Measurements from ENCODE around the gene VPS4A. TPM values are rescaled to one million over a fixed set of nuclear protein-coding genes. Genes with fewer than 3 reads are reported as not detected.

VPS4A gene
- total RNA-seq, 2 donors from 2014 or later, result 23.4 to 24.1 TPM

- DNase-seq (ENCODE audit: low spot score), result no peak
- intact Hi-C loops (cut with DNase I), result loop anchor here in 1 of 2 donors (10.0 kb wide), 1 partner anchor 397 kb away; no protein-coding TSS in a partner anchor
Observed at GRCh38 chr16:69301861-69302260, 9.3 kb upstream of the VPS4A start.

DNA sequence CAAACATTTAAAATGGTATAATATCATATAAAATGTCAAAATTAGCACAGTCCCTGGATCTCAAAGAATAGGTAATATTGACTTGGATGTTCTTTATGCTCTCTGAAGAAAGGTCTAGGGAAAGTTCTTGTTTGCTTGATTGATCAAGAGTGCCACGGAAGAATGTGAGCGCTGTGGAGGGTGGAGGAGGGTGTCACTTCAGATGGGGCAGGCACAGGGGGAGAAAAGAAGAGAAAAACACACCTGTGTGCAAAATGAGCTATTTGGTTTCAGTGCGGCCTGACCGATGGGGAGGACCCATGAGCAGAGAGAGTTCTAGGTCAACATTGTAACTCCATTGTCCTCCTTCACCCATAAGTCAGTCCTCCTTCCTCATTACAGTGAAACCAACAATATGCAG is 8.8 kb upstream of the VPS4A start:
- peak; percentile 25 for DNase-seq (ENCODE audit: low spot score)
- intact Hi-C loops (cut with DNase I), result loop anchor here in 1 of 2 donors (10.0 kb wide), 1 partner anchor 398 kb away; no protein-coding TSS in a partner anchor

DNA sequence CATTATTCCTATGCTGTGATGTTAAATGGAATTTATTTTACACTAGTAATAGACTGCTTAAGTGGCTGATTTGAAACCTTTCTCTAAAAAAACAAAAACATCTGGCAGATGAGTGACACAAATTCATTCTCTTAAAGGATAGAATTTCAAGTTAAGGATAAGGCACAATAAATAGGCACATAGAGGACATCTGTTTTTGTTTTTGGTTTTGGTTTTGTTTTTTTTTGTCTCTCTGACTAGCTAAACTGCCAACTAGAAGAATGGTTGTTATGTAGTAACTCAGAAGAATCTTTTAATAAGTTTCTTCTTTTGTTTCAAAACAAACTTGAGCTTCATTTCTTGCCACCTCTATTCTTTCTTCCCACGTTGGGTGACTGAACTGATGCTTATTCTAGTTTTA is 5.1 kb upstream of the VPS4A start:
- intact Hi-C loops (cut with DNase I), result loop anchor here in 1 of 2 donors (10.0 kb wide), 1 partner anchor 401 kb away; no protein-coding TSS in a partner anchor
- DNase-seq (ENCODE audit: low spot score), result no peak

DNA sequence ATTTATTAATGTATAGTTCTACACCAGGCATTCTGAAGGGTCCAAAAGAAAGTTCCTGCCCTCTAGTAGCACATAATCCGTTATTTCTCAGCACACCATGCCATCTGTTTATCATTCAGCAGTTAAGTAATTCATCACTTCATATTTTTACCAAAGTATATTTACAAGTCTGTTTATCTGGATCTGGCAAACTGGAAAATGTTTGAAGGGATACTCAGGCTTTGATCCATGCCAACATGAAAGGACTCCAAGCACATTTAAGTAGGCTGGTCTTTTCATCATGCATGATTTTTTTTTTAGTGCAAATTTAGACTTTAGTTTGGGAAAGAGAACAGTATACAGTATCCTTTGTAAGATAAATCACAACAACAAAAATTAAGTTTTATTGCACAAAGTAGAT is 4.1 kb upstream of the VPS4A start:
- intact Hi-C loops (cut with DNase I), result loop anchor here in 1 of 2 donors (10.0 kb wide), 1 partner anchor 402 kb away; no protein-coding TSS in a partner anchor
- DNase-seq (ENCODE audit: low spot score), result no peak

DNA sequence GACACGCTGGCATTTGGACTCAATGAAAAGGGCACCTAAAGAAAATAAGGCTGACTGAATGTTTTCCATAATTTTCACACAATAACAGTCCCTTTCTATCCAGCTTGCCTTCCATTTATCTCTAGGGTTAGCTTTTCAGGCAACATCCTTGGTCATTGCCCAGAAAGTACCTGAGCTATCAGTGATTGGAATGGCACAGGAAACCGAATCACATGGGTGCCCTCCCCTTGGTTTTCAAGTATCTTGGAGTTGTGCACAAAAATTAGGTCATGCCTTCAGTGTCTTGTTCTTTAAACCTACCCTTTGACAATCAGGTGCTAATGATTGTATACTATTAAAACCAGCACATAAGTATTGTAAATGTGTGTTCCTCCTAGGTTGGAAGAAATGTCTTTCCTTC is 3.3 kb upstream of the VPS4A start:
- intact Hi-C loops (cut with DNase I), result loop anchor here in 1 of 2 donors (10.0 kb wide), 1 partner anchor 403 kb away; no protein-coding TSS in a partner anchor
- no peak for DNase-seq (ENCODE audit: low spot score)

DNA sequence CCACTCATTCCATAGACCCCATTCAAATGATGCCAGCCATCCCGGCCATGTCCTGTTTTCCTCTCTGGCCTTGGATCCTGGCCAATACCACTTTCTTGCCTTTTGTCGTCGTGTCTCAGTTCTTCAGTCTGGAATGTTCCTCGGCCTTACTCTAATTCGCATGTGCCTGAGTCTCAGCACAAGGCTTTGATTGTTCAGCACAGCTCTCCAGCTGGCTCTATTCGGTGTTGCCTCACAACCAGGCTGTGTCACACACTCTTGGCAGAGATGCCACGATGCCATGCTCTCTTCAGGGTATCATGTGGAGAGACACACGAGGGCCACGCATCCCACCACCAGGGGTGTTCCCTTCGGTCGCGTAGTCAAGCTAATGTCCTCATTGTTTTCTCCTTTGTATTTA is 1.8 kb upstream of the VPS4A start:
- intact Hi-C loops (cut with DNase I), result loop anchor here in 1 of 2 donors (10.0 kb wide), 1 partner anchor 405 kb away; no protein-coding TSS in a partner anchor
- peak; percentile 78 for DNase-seq (ENCODE audit: low spot score)

GRCh38 chr16:69311533-69312387 is 610 bp downstream of the VPS4A start:
- peak; percentile 84 for DNase-seq (ENCODE audit: low spot score)
- intact Hi-C loops (cut with DNase I), result no loop called here

GRCh38 chr16:69313469-69313868 is 2.3 kb downstream of the VPS4A start:
- intact Hi-C loops (cut with DNase I), result no loop called here
- DNase-seq (ENCODE audit: low spot score), result no peak

- no peak for DNase-seq (ENCODE audit: low spot score)
- intact Hi-C loops (cut with DNase I), result no loop called here
Observed at GRCh38 chr16:69314534-69314933, 3.4 kb downstream of the VPS4A start.

- intact Hi-C loops (cut with DNase I), result no loop called here
- DNase-seq (ENCODE audit: low spot score), result peak; percentile 62
Observed at GRCh38 chr16:69315486-69316311, 4.5 kb downstream of the VPS4A start.

DNA sequence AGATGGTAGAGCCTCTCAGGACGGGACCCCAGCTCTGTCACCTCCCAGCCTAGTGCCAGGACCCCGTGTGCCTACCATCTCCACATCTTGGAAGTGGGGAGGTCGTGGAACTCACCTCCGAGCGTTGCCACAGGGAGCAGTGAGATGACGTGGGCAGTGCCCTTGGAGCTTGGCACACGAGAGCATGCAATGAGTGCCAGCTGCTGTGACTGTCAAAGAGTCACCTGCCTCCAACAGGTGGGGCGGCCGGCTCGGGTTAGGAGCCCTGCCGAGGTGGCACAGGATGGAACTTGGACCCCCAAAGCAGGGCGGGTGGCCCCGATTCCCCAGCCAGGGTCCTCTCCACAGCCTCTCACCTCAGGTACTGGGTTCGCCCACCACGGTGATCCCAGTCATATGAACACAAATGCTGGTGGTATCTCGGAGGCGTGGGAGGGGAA is 5.5 kb downstream of the VPS4A start:
- intact Hi-C loops (cut with DNase I), result no loop called here
- DNase-seq (ENCODE audit: low spot score), result peak; percentile 68

- peak; percentile 62 for DNase-seq (ENCODE audit: low spot score)
- intact Hi-C loops (cut with DNase I), result no loop called here
Observed at GRCh38 chr16:69318177-69318910, 7.2 kb downstream of the VPS4A start.

- intact Hi-C loops (cut with DNase I), result no loop called here
- peak; percentile 42 for DNase-seq (ENCODE audit: low spot score)
Observed at GRCh38 chr16:69318911-69319289, 7.8 kb downstream of the VPS4A start.

- intact Hi-C loops (cut with DNase I), result no loop called here
- DNase-seq (ENCODE audit: low spot score), result peak; percentile 61
Observed at GRCh38 chr16:69319381-69319780, 8.2 kb downstream of the VPS4A start.

GRCh38 chr16:69319826-69320739 is 8.9 kb downstream of the VPS4A start:
- DNase-seq (ENCODE audit: low spot score), result peak; percentile 76
- intact Hi-C loops (cut with DNase I), result no loop called here

DNA sequence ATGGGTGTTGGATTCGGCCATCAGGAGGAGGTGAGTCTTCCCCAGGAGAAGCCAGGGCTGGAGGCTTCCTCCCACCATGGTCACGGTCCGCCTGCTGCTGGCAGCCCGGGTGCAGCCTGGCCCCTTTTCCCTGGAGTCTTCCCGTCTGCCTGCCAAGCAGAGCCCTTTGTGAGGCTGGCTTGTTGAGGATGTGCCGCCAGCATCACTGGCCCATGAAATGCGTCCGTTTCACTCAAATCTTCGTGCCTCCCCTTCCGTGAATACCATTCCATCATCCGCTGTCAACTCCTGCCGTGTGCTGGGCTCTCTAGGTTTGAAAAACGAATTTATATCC is 9.6 kb downstream of the VPS4A start:
- peak; percentile 30 for DNase-seq (ENCODE audit: low spot score)
- intact Hi-C loops (cut with DNase I), result no loop called here

DNA sequence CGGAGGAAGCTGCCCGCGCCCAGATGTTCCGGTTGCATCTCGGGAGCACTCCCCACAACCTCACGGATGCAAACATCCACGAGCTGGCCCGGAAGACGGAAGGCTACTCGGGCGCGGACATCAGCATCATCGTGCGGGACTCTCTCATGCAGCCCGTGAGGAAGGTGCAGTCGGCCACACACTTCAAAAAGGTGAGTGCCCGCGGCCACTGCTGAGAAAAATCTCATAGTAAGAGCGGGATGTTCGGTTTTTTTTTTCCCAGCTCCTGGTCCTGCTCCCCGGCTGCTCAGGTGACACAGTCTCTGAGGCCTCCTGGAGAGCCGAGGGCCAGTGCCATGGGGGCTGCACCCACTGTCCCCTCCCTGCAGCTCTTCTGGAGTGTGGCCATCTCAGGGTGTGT is 9.9 kb downstream of the VPS4A start:
- intact Hi-C loops (cut with DNase I), result no loop called here

GRCh38 chr16:69322343-69322742 is 11.2 kb downstream of the VPS4A start:
- DNase-seq (ENCODE audit: low spot score), result peak; percentile 41

More for the DNA sequence above, 9.9 kb downstream of the VPS4A start:
- DNase-seq (ENCODE audit: low spot score), result peak; percentile 75

More at GRCh38 chr16:69322343-69322742, 11.2 kb downstream of the VPS4A start:
- intact Hi-C loops (cut with DNase I), result no loop called here

Data from posterior vena cava (tissue), 2 donors.